HEK293 (cell line): ENCODE data around the gene AGAP1.
A peak's percentile ranks its signal among the peaks of the same experiment; 100 is the strongest.

ENCODE experiments used
- CTCF ChIA-PET: fragments of 350-600 bp; formaldehyde crosslinking; extraction: SDS; loops from one replicate; lab custom pipeline; 2021; ENCODE audit warnings: antibody characterized with exemption; lab: Yijun Ruan, JAX
- POLR2A ChIA-PET: fragments of 300-600 bp; formaldehyde crosslinking; extraction: SDS; loops from one replicate; lab custom pipeline; 2020; ENCODE audit warnings: antibody characterized with exemption, inconsistent platforms; lab: Yijun Ruan, JAX
- H3K27ac ChIP-seq: fragments of 200-500 bp; sonication (Bioruptor generic); 2 replicates; pipeline ENCODE4 v1.5.1; 2014; ENCODE audit warnings: low read depth, low read length, control low read depth, inconsistent platforms; ENCODE audit errors: extremely low read depth
- H3K36me3 ChIP-seq, 2 experiments: fragments of 200-500 bp in 1 of 2; sonication (Bioruptor generic) in 1 of 2; 1 replicate in 1 of 2; 2 replicates in 1 of 2; pipeline ENCODE4 v1.5.1; 2014 to 2017; ENCODE audit warnings: inconsistent platforms in 2 of 2, low read length in 2 of 2; ENCODE audit not compliant: control insufficient read depth in 2 of 2, insufficient read depth in 1 of 2
- H3K4me1 ChIP-seq: fragments of 200-500 bp; sonication (Bioruptor generic); 2 replicates; pipeline ENCODE4 v1.5.1; 2014; ENCODE audit warnings: mild to moderate bottlenecking, low read length, inconsistent platforms; ENCODE audit not compliant: control insufficient read depth, insufficient read depth
- H3K4me3 ChIP-seq: 2 replicates; pipeline ENCODE4 v1.5.1; 2011; ENCODE audit warnings: low read depth, mild to moderate bottlenecking, control low read depth, low read length, moderate library complexity
- H3K9me3 ChIP-seq: fragments of 200-500 bp; sonication (Bioruptor generic); 2 replicates; pipeline ENCODE4 v1.5.1; 2014; ENCODE audit warnings: low read depth, low read length, inconsistent platforms; ENCODE audit not compliant: control insufficient read depth, insufficient read depth
- HOXA7 ChIP-seq: sonication (generic); formaldehyde crosslinking; IDR thresholded peaks from 2 replicates; pipeline ENCODE4 v1.8.1; 2022; ENCODE audit warnings: missing genetic modification reagents, borderline replicate concordance
- KLF10 ChIP-seq: fragments of 450-650 bp; IDR thresholded peaks from 2 replicates; pipeline ENCODE4 v1.5.1; 2018; ENCODE audit warnings: missing biosample characterization, mild to moderate bottlenecking, missing genetic modification characterization
- KLF7 ChIP-seq: fragments of 450-650 bp; formaldehyde crosslinking; IDR thresholded peaks from 2 replicates; pipeline ENCODE4 v1.5.1; 2016; ENCODE audit warnings: missing biosample characterization, missing genetic modification characterization, borderline replicate concordance
- SP2 ChIP-seq: fragments of 450-650 bp; formaldehyde crosslinking; IDR thresholded peaks from 2 replicates; pipeline ENCODE4 v1.5.1; 2016; ENCODE audit warnings: missing biosample characterization, missing genetic modification characterization
- YY1 ChIP-seq: fragments of 450-650 bp; formaldehyde crosslinking; IDR thresholded peaks from 2 replicates; pipeline ENCODE4 v1.5.1; 2018; ENCODE audit warnings: missing biosample characterization, missing genetic modification characterization
- ZBTB17 ChIP-seq: fragments of 450-650 bp; formaldehyde crosslinking; IDR thresholded peaks from 2 replicates; pipeline ENCODE4 v1.5.1; 2016; ENCODE audit warnings: missing biosample characterization, missing genetic modification characterization
- ZNF169 ChIP-seq: fragments of 450-650 bp; formaldehyde crosslinking; IDR thresholded peaks from 2 replicates; pipeline ENCODE4 v1.5.1; 2016; ENCODE audit warnings: missing biosample characterization, missing genetic modification characterization
- ZNF391 ChIP-seq: fragments of 450-650 bp; formaldehyde crosslinking; IDR thresholded peaks from 2 replicates; pipeline ENCODE4 v1.5.1; 2016; ENCODE audit warnings: low read depth, missing biosample characterization, missing genetic modification characterization, borderline replicate concordance
- ZNF654 ChIP-seq: fragments of 450-650 bp; formaldehyde crosslinking; IDR thresholded peaks from 2 replicates; pipeline ENCODE4 v1.5.1; 2016; ENCODE audit warnings: low read depth, missing biosample characterization, missing genetic modification characterization
- ZNF747 ChIP-seq: fragments of 450-650 bp; formaldehyde crosslinking; IDR thresholded peaks from 2 replicates; pipeline ENCODE4 v1.5.1; 2016; ENCODE audit warnings: missing biosample characterization, missing genetic modification characterization
- ZNF776 ChIP-seq: fragments of 450-650 bp; formaldehyde crosslinking; IDR thresholded peaks from 2 replicates; pipeline ENCODE4 v1.5.0; 2017; ENCODE audit warnings: missing biosample characterization, missing genetic modification characterization, borderline replicate concordance
- ZNF843 ChIP-seq: fragments of 450-650 bp; formaldehyde crosslinking; IDR thresholded peaks from 2 replicates; pipeline ENCODE4 v1.5.1; 2016; ENCODE audit warnings: missing biosample characterization, missing genetic modification characterization
- ZSCAN30 ChIP-seq: fragments of 450-650 bp; IDR thresholded peaks from 2 replicates; pipeline ENCODE4 v1.5.1; 2018; ENCODE audit warnings: missing biosample characterization, mild to moderate bottlenecking, missing genetic modification characterization, moderate library complexity
- TF ChIP-seq, protein P1 (sequence below): sonication (generic); formaldehyde crosslinking; IDR thresholded peaks from 2 replicates; pipeline ENCODE4 v1.8.1; 2022; ENCODE audit warnings: mild to moderate bottlenecking, moderate library complexity, missing genetic modification reagents
- TF ChIP-seq, protein P2 (sequence below): fragments of 450-650 bp; formaldehyde crosslinking; IDR thresholded peaks from 2 replicates; pipeline ENCODE4 v1.5.1; 2016; ENCODE audit warnings: missing biosample characterization, missing genetic modification characterization
- TF ChIP-seq, protein P3 (sequence below): fragments of 450-650 bp; formaldehyde crosslinking; IDR thresholded peaks from 2 replicates; pipeline ENCODE4 v1.5.1; 2017; ENCODE audit warnings: missing biosample characterization, missing genetic modification characterization
- TF ChIP-seq, protein P4 (sequence below): fragments of 450-650 bp; formaldehyde crosslinking; IDR thresholded peaks from 2 replicates; pipeline ENCODE4 v1.5.1; 2016; ENCODE audit warnings: missing biosample characterization, missing genetic modification characterization
- TF ChIP-seq, protein P5 (sequence below): fragments of 450-650 bp; formaldehyde crosslinking; IDR thresholded peaks from 2 replicates; pipeline ENCODE4 v1.5.1; 2016; ENCODE audit warnings: missing biosample characterization, missing genetic modification characterization
- TF ChIP-seq, protein P6 (sequence below): fragments of 450-650 bp; formaldehyde crosslinking; IDR thresholded peaks from 2 replicates; pipeline ENCODE4 v1.5.1; 2016; ENCODE audit warnings: missing biosample characterization, missing genetic modification characterization

AGAP1 gene

DNA sequence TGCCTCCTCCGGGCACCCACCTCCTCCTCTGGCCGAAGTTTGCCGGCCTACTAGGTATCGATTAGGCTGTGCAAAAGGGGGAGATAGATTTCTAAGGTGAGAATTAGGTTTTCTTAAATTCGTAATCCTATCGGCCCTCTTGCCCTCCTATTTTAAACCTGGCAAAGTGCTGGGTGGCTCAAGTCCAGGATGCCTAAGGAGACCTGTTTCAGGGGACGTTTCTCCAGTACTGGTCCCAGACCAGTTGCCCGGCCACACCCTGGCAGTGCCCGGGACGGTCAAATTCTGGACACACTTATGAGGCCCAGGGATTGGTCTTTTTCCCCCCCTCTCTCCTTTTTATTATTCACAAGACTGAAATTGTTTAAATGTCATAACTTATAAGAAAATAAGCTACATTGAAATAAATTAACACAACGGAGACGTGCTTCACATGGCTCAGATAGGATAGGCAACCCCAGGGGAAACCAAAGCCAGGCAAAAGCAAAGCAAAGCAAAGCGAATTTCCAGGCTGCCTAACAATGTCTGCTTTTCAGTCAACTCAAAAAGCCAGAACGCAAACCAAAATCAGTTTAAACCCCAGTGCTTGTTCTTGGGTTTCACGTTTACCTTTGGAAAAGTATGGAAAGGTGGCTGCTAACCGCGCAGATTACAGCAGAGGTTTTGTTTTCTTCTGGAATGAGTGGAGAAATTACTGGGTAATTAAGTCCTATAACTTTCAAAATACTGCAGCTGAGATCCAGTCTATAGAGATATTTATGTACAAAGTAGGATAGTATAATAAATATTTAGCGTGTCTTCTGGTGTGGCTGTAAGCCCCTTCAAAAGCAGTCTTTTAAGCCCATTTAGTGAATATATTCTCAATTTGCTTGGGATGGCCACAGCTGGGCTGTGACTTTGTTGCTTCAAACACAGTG is 671.3 kb downstream of the AGAP1 start:
- no peaks in the 10 kb centered on the region for H3K9me3 ChIP-seq
- H3K27ac ChIP-seq = no peak overlapping the region
- no peaks in the 10 kb centered on the region; the same call in 1 of the 2 replicates for H3K4me1 ChIP-seq
- no peak overlapping the region for H3K4me3 ChIP-seq
- peaks cover 0 to 25% of the 10 kb centered on the region in 2 experiments; a peak in 1 of 3 replicates for H3K36me3 ChIP-seq
- POLR2A ChIA-PET = no interaction called here
- CTCF ChIA-PET = interaction anchor here (0.6 to 1.5 kb wide), 2 partner anchors 19 to 386 kb away, joined by 3 to 4 read pairs; no protein-coding TSS in a partner anchor
- no peak for TF ChIP-seq ZNF391 (tag by site-specific recombination)
- TF ChIP-seq KLF7 (tag by site-specific recombination) = no peak
- no peak for TF ChIP-seq ZSCAN30
- TF ChIP-seq, protein P1, sequence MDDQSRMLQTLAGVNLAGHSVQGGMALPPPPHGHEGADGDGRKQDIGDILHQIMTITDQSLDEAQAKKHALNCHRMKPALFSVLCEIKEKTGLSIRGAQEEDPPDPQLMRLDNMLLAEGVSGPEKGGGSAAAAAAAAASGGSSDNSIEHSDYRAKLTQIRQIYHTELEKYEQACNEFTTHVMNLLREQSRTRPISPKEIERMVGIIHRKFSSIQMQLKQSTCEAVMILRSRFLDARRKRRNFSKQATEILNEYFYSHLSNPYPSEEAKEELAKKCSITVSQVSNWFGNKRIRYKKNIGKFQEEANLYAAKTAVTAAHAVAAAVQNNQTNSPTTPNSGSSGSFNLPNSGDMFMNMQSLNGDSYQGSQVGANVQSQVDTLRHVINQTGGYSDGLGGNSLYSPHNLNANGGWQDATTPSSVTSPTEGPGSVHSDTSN (CRISPR knock-in tag) = no peak
- TF ChIP-seq, protein P2, sequence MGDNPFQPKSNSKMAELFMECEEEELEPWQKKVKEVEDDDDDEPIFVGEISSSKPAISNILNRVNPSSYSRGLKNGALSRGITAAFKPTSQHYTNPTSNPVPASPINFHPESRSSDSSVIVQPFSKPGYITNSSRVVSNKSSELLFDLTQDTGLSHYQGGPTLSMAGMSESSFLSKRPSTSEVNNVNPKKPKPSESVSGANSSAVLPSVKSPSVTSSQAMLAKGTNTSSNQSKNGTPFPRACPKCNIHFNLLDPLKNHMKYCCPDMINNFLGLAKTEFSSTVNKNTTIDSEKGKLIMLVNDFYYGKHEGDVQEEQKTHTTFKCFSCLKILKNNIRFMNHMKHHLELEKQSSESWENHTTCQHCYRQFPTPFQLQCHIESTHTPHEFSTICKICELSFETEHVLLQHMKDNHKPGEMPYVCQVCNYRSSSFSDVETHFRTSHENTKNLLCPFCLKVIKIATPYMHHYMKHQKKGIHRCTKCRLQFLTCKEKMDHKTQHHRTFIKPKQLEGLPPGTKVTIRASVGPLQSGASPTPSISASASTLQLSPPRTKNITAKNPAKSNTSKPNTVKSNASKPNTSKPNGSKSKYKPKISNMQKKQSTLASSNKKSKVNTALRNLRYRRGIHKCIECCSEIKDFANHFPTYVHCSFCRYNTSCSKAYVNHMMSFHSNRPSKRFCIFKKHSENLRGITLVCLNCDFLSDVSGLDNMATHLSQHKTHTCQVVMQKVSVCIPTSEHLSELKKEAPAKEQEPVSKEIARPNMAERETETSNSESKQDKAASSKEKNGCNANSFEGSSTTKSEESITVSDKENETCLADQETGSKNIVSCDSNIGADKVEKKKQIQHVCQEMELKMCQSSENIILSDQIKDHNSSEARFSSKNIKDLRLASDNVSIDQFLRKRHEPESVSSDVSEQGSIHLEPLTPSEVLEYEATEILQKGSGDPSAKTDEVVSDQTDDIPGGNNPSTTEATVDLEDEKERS (tag by site-specific recombination) = no peak
- TF ChIP-seq ZNF776 = no peak
- TF ChIP-seq, protein P3, sequence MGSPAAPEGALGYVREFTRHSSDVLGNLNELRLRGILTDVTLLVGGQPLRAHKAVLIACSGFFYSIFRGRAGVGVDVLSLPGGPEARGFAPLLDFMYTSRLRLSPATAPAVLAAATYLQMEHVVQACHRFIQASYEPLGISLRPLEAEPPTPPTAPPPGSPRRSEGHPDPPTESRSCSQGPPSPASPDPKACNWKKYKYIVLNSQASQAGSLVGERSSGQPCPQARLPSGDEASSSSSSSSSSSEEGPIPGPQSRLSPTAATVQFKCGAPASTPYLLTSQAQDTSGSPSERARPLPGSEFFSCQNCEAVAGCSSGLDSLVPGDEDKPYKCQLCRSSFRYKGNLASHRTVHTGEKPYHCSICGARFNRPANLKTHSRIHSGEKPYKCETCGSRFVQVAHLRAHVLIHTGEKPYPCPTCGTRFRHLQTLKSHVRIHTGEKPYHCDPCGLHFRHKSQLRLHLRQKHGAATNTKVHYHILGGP (tag by site-specific recombination) = no peak
- no peak for TF ChIP-seq ZNF654 (tag by site-specific recombination)
- no peak for TF ChIP-seq ZNF747 (tag by site-specific recombination)
- TF ChIP-seq, protein P4, sequence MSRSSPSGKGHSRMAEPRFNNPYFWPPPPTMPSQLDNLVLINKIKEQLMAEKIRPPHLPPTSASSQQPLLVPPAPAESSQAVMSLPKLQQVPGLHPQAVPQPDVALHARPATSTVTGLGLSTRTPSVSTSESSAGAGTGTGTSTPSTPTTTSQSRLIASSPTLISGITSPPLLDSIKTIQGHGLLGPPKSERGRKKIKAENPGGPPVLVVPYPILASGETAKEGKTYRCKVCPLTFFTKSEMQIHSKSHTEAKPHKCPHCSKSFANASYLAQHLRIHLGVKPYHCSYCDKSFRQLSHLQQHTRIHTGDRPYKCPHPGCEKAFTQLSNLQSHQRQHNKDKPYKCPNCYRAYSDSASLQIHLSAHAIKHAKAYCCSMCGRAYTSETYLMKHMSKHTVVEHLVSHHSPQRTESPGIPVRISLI (tag by site-specific recombination) = no peak
- no peak for TF ChIP-seq YY1 (tag by site-specific recombination)
- TF ChIP-seq ZNF843 (tag by site-specific recombination) = no peak
- TF ChIP-seq HOXA7 (CRISPR knock-in tag) = no peak

DNA sequence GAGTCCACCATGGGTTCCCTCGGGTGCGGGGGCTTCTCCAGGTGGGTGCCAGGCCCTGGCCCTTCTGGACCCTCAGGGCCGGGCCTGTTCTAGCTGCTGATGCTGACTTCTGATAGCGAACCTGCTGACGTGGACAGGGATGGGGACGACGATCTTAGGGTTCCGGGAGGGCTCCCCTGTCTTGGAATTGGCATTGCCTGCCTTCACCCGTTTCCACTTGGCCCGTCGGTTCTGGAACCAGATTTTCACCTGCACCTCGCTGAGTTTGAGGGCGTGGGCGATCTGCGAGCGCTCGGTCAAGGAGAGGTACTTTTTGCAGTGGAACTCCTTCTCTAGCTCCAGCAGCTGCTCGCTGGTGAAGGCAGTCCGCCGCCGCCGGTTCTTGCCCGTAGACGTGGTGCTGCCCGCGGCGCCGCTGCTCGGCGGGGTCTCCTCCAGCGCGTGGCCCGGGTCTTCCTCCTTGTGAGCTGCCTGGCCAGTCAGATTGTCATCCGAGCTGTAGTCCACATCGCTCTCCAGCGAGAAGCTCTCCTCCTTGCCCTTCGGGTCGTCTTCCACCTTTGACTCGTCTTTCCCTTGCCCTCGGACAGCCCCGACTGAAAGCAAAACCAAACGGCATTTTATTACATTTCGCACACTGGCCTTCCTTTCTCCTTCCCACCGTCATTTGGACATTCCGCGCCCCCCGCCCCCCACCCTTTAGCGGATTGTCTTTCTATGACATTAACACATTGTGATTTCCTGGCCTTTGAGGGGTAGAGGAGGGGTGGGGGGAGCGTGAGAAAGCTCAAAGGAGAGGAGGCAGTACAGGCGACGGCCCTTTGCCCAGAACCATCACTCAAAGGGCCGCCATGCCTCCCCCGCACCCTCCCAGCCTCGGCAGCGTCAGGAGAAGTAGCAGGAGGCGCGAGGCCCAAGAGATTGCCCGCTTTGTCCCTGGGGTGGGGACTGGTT is 672.3 kb downstream of the AGAP1 start:
- no peaks in the 10 kb centered on the region for H3K9me3 ChIP-seq
- H3K36me3 ChIP-seq = peaks cover 0 to 29% of the 10 kb centered on the region in 2 experiments; a peak in 1 of 3 replicates
- CTCF ChIA-PET = interaction anchor here (0.6 to 1.5 kb wide), 4 partner anchors 18 to 387 kb away, joined by 3 to 4 read pairs (median 3); no protein-coding TSS in a partner anchor
- H3K4me3 ChIP-seq = peak overlapping the region; percentile 74; the same call in 1 of the 2 replicates
- H3K27ac ChIP-seq = no peak overlapping the region
- no peaks in the 10 kb centered on the region; the same call in 1 of the 2 replicates for H3K4me1 ChIP-seq
- POLR2A ChIA-PET = no interaction called here
- TF ChIP-seq ZNF169 (tag by site-specific recombination) (no peak), KLF10 (tag by site-specific recombination) (no peak), SP2 (no peak), ZBTB17 (tag by site-specific recombination) (no peak)
- TF ChIP-seq, protein P5, sequence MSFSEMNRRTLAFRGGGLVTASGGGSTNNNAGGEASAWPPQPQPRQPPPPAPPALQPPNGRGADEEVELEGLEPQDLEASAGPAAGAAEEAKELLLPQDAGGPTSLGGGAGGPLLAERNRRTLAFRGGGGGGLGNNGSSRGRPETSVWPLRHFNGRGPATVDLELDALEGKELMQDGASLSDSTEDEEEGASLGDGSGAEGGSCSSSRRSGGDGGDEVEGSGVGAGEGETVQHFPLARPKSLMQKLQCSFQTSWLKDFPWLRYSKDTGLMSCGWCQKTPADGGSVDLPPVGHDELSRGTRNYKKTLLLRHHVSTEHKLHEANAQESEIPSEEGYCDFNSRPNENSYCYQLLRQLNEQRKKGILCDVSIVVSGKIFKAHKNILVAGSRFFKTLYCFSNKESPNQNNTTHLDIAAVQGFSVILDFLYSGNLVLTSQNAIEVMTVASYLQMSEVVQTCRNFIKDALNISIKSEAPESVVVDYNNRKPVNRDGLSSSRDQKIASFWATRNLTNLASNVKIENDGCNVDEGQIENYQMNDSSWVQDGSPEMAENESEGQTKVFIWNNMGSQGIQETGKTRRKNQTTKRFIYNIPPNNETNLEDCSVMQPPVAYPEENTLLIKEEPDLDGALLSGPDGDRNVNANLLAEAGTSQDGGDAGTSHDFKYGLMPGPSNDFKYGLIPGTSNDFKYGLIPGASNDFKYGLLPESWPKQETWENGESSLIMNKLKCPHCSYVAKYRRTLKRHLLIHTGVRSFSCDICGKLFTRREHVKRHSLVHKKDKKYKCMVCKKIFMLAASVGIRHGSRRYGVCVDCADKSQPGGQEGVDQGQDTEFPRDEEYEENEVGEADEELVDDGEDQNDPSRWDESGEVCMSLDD (tag by site-specific recombination) = no peak
- TF ChIP-seq, protein P6, sequence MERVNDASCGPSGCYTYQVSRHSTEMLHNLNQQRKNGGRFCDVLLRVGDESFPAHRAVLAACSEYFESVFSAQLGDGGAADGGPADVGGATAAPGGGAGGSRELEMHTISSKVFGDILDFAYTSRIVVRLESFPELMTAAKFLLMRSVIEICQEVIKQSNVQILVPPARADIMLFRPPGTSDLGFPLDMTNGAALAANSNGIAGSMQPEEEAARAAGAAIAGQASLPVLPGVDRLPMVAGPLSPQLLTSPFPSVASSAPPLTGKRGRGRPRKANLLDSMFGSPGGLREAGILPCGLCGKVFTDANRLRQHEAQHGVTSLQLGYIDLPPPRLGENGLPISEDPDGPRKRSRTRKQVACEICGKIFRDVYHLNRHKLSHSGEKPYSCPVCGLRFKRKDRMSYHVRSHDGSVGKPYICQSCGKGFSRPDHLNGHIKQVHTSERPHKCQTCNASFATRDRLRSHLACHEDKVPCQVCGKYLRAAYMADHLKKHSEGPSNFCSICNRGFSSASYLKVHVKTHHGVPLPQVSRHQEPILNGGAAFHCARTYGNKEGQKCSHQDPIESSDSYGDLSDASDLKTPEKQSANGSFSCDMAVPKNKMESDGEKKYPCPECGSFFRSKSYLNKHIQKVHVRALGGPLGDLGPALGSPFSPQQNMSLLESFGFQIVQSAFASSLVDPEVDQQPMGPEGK (tag by site-specific recombination) = no peak
